Endothelial cell of umbilical vein (primary cell): Measurements from ENCODE around the gene SRPX. TPM values are rescaled to one million over a fixed set of nuclear protein-coding genes. Genes with fewer than 3 reads are reported as not detected.

Experiments used
- BruUV-seq: library from RNA; stranded (reverse); fragments of 400-500 nt; replicated peaks from 2 replicates; lab custom pipeline; 2021; lab: Mats Ljungman, UMichigan
- CTCF ChIA-PET: fragments of 300-600, 350-600 bp; sonication (Branson Sonifier 250); formaldehyde crosslinking; loops from one replicate; lab custom pipeline; 2021; ENCODE audit warnings: antibody characterized with exemption, inconsistent platforms; lab: Charles Lee
- POLR2A ChIA-PET: fragments of 300-600, 350-600 bp; sonication (Branson Sonifier 250); formaldehyde crosslinking; loops from one replicate; lab custom pipeline; 2021; ENCODE audit warnings: antibody characterized with exemption, inconsistent platforms; lab: Charles Lee
- DNase-seq: peaks from one replicate; pipeline ENCODE4 v3.0.0-alpha.2; 2011; ENCODE audit warnings: low read depth, low spot score
- FAIRE-seq: peaks from 2 replicates; lab custom pipeline; 2011; peaks lifted over from hg19 to GRCh38; lab: Jason Lieb, UNC
- H2AFZ ChIP-seq: 2 replicates; pipeline ENCODE4 v1.6.0; 2012; ENCODE audit warnings: low read depth, low read length, control low read depth, inconsistent platforms
- H3K27ac ChIP-seq: 2 replicates; pipeline ENCODE4 v1.5.1; 2011; ENCODE audit warnings: low read depth, mild to moderate bottlenecking, control low read depth, low read length, moderate library complexity; ENCODE audit not compliant: insufficient read depth
- H3K27me3 ChIP-seq, 2 experiments: 2 replicates each; pipeline versions ENCODE4 v1.6.0 to v1.6.1; 2011; ENCODE audit warnings: low read length in 2 of 2, mixed read lengths in 1 of 2; ENCODE audit not compliant: control insufficient read depth in 2 of 2, insufficient read depth in 2 of 2
- H3K36me3 ChIP-seq, 2 experiments: 2 replicates in 1 of 2; 3 replicates in 1 of 2; pipeline ENCODE4 v1.5.1; 2011; ENCODE audit warnings: low read length in 2 of 2, mild to moderate bottlenecking in 1 of 2, moderate library complexity in 1 of 2; ENCODE audit not compliant: control insufficient read depth in 2 of 2, insufficient read depth in 2 of 2; ENCODE audit errors: extremely low read depth in 1 of 2
- H3K4me1 ChIP-seq: 3 replicates; pipeline ENCODE4 v1.5.1; 2011; ENCODE audit warnings: mild to moderate bottlenecking, low read length; ENCODE audit not compliant: control insufficient read depth, insufficient read depth; ENCODE audit errors: extremely low read depth
- H3K4me2 ChIP-seq: 2 replicates; pipeline ENCODE4 v1.6.1; 2011; ENCODE audit warnings: low read length, control low read depth, mixed read lengths; ENCODE audit not compliant: insufficient read depth
- H3K4me3 ChIP-seq, 3 experiments: fragments of 200-600 bp in 1 of 3; sonication (generic), shearing (Covaris generic) in 1 of 3; replicated peaks in 1 of 3; 2 replicates each; pipeline ENCODE4 v1.5.1; 2011 to 2016; ENCODE audit warnings: control low read depth in 3 of 3, low read length in 3 of 3, mild to moderate bottlenecking in 2 of 3, inconsistent platforms in 1 of 3, low read depth in 1 of 3, moderate library complexity in 1 of 3; ENCODE audit not compliant: insufficient read depth in 1 of 3
- H3K79me2 ChIP-seq: 2 replicates; pipeline ENCODE4 v1.6.0; 2012; ENCODE audit warnings: low read length, inconsistent platforms; ENCODE audit not compliant: control insufficient read depth, insufficient read depth
- H3K9ac ChIP-seq: replicated peaks from 2 replicates; pipeline ENCODE3; 2011; ENCODE audit warnings: low read length, control low read depth; ENCODE audit not compliant: insufficient read depth; ENCODE audit errors: extremely low read depth
- H3K9me1 ChIP-seq: replicated peaks from 3 replicates; pipeline ENCODE4 v1.6.0; 2011; ENCODE audit warnings: mild to moderate bottlenecking, low read length; ENCODE audit not compliant: control insufficient read depth, insufficient read depth; ENCODE audit errors: extremely low read depth
- H3K9me3 ChIP-seq: replicated peaks from 2 replicates; pipeline ENCODE4 v1.5.1; 2012; ENCODE audit warnings: low read length, inconsistent platforms; ENCODE audit not compliant: control insufficient read depth, insufficient read depth
- H4K20me1 ChIP-seq: replicated peaks from 2 replicates; pipeline ENCODE3; 2011; ENCODE audit warnings: mild to moderate bottlenecking, low read length; ENCODE audit not compliant: control insufficient read depth, insufficient read depth; ENCODE audit errors: extremely low read depth
- CTCF ChIP-seq, 2 donors: IDR thresholded peaks; 1 replicate in 1 of 2; 2 replicates in 1 of 2; pipeline ENCODE4 v1.5.1; 2011; ENCODE audit warnings: low read length in 2 of 2, mild to moderate bottlenecking in 2 of 2, moderate library complexity in 2 of 2, control low read depth in 1 of 2, inconsistent platforms in 1 of 2, low read depth in 1 of 2; ENCODE audit not compliant: insufficient read depth in 1 of 2; ENCODE audit errors: extremely low read depth in 1 of 2
- EZH2 ChIP-seq: IDR thresholded peaks from 2 replicates; pipeline ENCODE4 v1.6.1; 2012; ENCODE audit warnings: borderline replicate concordance, low read depth, mild to moderate bottlenecking, moderate library complexity, low read length, inconsistent platforms; ENCODE audit not compliant: severe bottlenecking
- FOS ChIP-seq: IDR thresholded peaks from 2 replicates; pipeline ENCODE4 v1.6.1; 2011; ENCODE audit warnings: mild to moderate bottlenecking, low read length, moderate library complexity, borderline replicate concordance; ENCODE audit not compliant: insufficient read depth
- GATA2 ChIP-seq: IDR thresholded peaks from 2 replicates; pipeline ENCODE4 v1.7.0; 2011; ENCODE audit warnings: low read depth, mild to moderate bottlenecking, moderate library complexity, mixed read lengths, low read length; ENCODE audit not compliant: insufficient read length, insufficient read depth
- JUN ChIP-seq: IDR thresholded peaks from 2 replicates; pipeline ENCODE4 v1.6.1; 2011; ENCODE audit warnings: borderline replicate concordance, low read depth; ENCODE audit not compliant: insufficient read length, insufficient read depth
- MAX ChIP-seq: IDR thresholded peaks from 2 replicates; pipeline ENCODE4 v1.6.1; 2011; ENCODE audit not compliant: insufficient read depth, insufficient read length
- MYC ChIP-seq: IDR thresholded peaks from one replicate; pipeline ENCODE4 v1.6.1; 2011; ENCODE audit warnings: mild to moderate bottlenecking, low read depth, low read length
- POLR2A ChIP-seq: IDR thresholded peaks from 2 replicates; pipeline ENCODE4 v1.6.1; 2012; ENCODE audit warnings: low read depth, mild to moderate bottlenecking, control low read depth, low read length
- POLR2AphosphoS5 ChIP-seq: IDR thresholded peaks from 2 replicates; pipeline ENCODE4 v1.6.1; 2012; ENCODE audit warnings: low read depth, mild to moderate bottlenecking, control low read depth, low read length, moderate library complexity; ENCODE audit not compliant: insufficient read depth
- dilution Hi-C: fragments of 300-500 bp; cut with MboI; formaldehyde crosslinking; loops from one replicate; pipeline ENCODE4 v1.15.0; 2019; ENCODE audit warnings: low sequenced_read_pairs; ENCODE audit not compliant: extremely low pct_ligation_motif_present
- intact Hi-C: fragments of 100-400 bp; cut with micrococcal nuclease; formaldehyde crosslinking; loops from one replicate; pipeline ENCODE4 v1.10.0; 2022
- polyA plus RNA-seq, 4 experiments: library from polyadenylated mRNA; depleted of rRNA in 3 of 4; stranded (reverse) in 3 of 4; unstranded in 1 of 4; fragments of >200 nt; gene quantifications; 2 replicates each; pipeline versions ENCODE4 v1.2.1 to v1.2.3, GENCODE V29; 2011 to 2012; ENCODE audit warnings: missing spikeins in 1 of 4
- total RNA-seq: library from RNA; stranded (reverse); gene quantifications from 2 replicates; pipeline ENCODE4 v1.2.3, GENCODE V29; 2021

Gene SRPX
- total and polyA plus RNA-seq, 2 donors (not counting 3 experiments of a cell fraction or from before 2014, with no cell fraction given): 104 to 140 TPM

- no peak for FAIRE-seq
- Histone ChIP-seq H3K4me3 (no peak overlapping the region), H3K9me3 (no peaks in the 10 kb centered on the region), H3K4me1 (no peaks in the 10 kb centered on the region), H3K27me3 (no peaks in the 10 kb centered on the region), H3K9me1 (no peaks in the 10 kb centered on the region), H3K4me2 (no peak overlapping the region), H2AFZ (no peak overlapping the region), H3K27ac (no peak overlapping the region), H3K79me2 (no peaks in the 10 kb centered on the region), H3K9ac (no peak overlapping the region), H3K36me3 (peaks cover under 1 to 4% of the 10 kb centered on the region in 2 experiments), H4K20me1 (no peaks in the 10 kb centered on the region)
- no TSS peak for BruUV-seq
- no peak for DNase-seq
- ChIA-PET POLR2A (no interaction called here), CTCF (interaction anchor here (1.3 to 1.4 kb wide), 2 partner anchors 10 to 16 kb away, joined by 4 read pairs; no protein-coding TSS in a partner anchor)
- dilution Hi-C loops: no loop called here
- intact Hi-C loops: no loop called here
- TF ChIP-seq POLR2A: no peak
- TF ChIP-seq JUN: no peak
- TF ChIP-seq EZH2: no peak
- TF ChIP-seq FOS: no peak
- TF ChIP-seq CTCF (IDR thresholded peaks at IDR 0.05; ENCODE audit: extremely low read depth in 1 of 2, insufficient read depth in 1 of 2, low read depth in 1 of 2, low read length in 2 of 2): no peak
- TF ChIP-seq MAX: no peak
- no peak for TF ChIP-seq GATA2
- no peak for TF ChIP-seq POLR2AphosphoS5
- no peak for TF ChIP-seq MYC
Measured at GRCh38 chrX:38150993-38151392, 69.7 kb downstream of the SRPX start.
